T-helper 1 cell treated with Interleukin-12 subunit alpha and Interleukin-12 subunit beta and Interleukin-4 antibody, amounts not matched to agents 30 μg/mL and 1 μg/mL, for 36 hours (primary cell): ENCODE measurements around the gene OR2M7.
"Not testable (repeated sequence)": the region's sequence is repeated elsewhere in the genome, so short reads cannot be mapped to it uniquely, and the experiment has no call there.

Experiments
- H3K27ac Mint-ChIP-seq: one replicate; pipeline ENCODE4 v1.8.0; 2021; ENCODE audit warnings: mild to moderate bottlenecking, mixed read lengths
- H3K27me3 Mint-ChIP-seq: one replicate; pipeline ENCODE4 v1.8.0; 2021; ENCODE audit warnings: low read depth, mixed read lengths
- H3K36me3 Mint-ChIP-seq: one replicate; pipeline ENCODE4 v1.8.0; 2021; ENCODE audit warnings: low read depth, mixed read lengths
- H3K4me1 Mint-ChIP-seq: one replicate; pipeline ENCODE4 v1.8.0; 2021; ENCODE audit warnings: low read depth, mixed read lengths
- H3K4me3 Mint-ChIP-seq: one replicate; pipeline ENCODE4 v1.8.0; 2021; ENCODE audit warnings: mild to moderate bottlenecking, moderate library complexity, mixed read lengths
- H3K9me3 Mint-ChIP-seq: one replicate; pipeline ENCODE4 v1.8.0; 2021; ENCODE audit warnings: mixed read lengths

The OR2M7 gene, protein sequence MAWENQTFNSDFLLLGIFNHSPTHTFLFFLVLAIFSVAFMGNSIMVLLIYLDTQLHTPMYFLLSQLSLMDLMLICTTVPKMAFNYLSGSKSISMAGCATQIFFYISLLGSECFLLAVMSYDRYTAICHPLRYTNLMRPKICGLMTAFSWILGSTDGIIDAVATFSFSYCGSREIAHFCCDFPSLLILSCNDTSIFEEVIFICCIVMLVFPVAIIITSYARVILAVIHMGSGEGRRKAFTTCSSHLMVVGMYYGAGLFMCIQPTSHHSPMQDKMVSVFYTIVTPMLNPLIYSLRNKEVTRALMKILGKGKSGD

DNA sequence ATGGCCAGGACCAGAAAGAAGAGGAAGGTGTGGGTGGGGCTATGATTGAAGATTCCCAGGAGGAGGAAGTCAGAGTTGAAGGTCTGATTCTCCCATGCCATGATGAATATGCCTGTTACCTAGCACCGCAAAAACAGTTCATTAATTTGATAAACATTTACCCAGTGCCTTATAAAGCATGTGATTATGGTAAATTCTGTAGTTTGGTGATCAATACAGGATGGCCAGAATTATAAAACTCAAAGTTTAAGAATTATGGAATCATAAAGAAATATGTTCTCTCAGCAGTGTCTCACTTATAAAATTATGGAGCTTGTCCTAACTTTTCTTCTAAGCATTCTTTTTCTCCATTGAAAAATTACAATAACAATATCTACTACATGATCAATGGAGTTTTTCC, at the start of gene OR2M7:
TSS of gene OR2M7 (minus strand) at position 101 of the 400 bp plus-strand sequence. CDS start at position 101, 0 bp downstream.
- H3K4me1 Mint-ChIP-seq, result no peaks in the 10 kb centered on the region
- no peak within 1 kb of the TSS for H3K4me3 Mint-ChIP-seq
- no peak within 1 kb of the TSS for H3K27ac Mint-ChIP-seq
- no peaks in the 10 kb centered on the region for H3K36me3 Mint-ChIP-seq
- H3K9me3 Mint-ChIP-seq, result no peaks in the 10 kb centered on the region
- H3K27me3 Mint-ChIP-seq, result no peaks in the 10 kb centered on the region

GRCh38 chr1:248373761-248374160, 49.4 kb upstream of the OR2M7 start:
- H3K4me1 Mint-ChIP-seq, result no peaks in the 10 kb centered on the region
- no peaks in the 10 kb centered on the region for H3K27me3 Mint-ChIP-seq
- no peaks in the 10 kb centered on the region for H3K9me3 Mint-ChIP-seq
- H3K4me3 Mint-ChIP-seq, result no peak overlapping the region
- H3K36me3 Mint-ChIP-seq, result no peaks in the 10 kb centered on the region
- no peak overlapping the region for H3K27ac Mint-ChIP-seq

DNA sequence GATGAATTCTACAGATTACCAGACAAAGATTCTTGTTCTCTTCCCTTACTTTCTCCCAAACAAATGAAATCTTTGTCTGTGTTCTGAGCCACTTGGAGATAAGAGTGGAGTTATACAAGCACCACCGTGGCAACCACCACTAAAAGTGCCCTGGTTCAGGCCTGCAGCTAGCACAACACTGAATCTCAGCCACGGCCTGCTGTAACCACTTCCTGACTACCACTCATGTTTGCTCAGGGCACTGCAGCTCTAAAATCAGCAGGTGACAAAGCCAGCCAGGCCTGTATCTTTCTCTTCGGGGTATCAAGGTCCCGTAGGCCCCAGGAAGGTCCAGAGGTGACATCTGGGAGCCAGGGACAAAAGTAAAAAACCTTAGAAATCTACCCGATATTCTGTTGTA, 48.0 kb upstream of the OR2M7 start:
- H3K4me1 Mint-ChIP-seq, result no peaks in the 10 kb centered on the region
- H3K27me3 Mint-ChIP-seq, result no peaks in the 10 kb centered on the region
- H3K9me3 Mint-ChIP-seq, result no peaks in the 10 kb centered on the region
- H3K4me3 Mint-ChIP-seq, result no peak overlapping the region
- no peaks in the 10 kb centered on the region for H3K36me3 Mint-ChIP-seq
- H3K27ac Mint-ChIP-seq, result no peak overlapping the region

DNA sequence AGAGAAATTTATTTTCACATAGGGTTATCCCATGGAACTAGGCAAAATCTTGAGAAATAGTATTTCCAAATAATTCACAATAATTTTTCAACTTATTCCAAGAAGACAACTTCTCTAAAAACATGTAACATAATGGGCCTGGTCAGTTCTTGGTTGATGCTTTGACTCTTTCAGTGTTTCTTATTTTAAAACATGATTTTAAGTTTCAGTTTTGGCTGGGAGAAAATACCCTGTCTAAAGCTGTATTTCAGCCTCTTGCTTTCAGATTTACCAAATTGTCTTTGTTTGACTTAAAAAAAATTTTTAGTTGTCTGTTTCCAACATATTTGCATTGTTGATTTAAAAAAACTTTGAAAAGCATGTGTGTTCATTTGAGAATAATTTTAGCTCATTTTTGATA, 42.2 kb upstream of the OR2M7 start:
- Mint-ChIP-seq H3K4me1 (no peaks in the 10 kb centered on the region), H3K4me3 (no peak overlapping the region), H3K36me3 (no peaks in the 10 kb centered on the region), H3K9me3 (no peaks in the 10 kb centered on the region), H3K27ac (no peak overlapping the region), H3K27me3 (no peaks in the 10 kb centered on the region)

DNA sequence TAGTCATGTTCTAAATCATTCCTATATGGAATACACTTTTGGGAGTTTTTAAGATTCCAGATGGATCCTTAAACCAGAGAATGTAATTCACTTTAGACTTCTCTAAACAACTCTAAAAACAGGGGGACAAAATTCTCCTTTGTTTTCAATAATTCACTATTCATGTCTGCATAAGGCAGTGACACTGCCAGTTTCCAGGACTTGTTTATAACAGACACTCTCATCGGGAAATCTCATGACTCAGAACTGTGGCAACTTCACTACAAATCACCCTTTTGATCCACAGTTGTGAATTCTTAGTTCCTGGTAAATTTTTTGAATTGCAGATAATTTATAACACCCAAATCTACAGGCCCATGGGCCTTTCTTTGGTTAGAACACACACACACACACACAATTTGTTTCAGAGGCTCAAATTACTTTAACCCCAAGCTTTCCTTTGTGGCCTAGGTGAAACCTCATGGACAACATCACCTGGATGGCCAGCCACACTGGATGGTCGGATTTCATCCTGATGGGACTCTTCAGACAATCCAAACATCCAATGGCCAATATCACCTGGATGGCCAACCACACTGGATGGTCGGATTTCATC, 36.9 kb upstream of the OR2M7 start, which contains the start of gene OR2T4:
TSS of gene OR2T4 (plus strand) at position 545 of the 595 bp plus-strand sequence. CDS start at position 545, 0 bp downstream.
- Mint-ChIP-seq H3K4me3 (no peak within 1 kb of the TSS), H3K27ac (no peak within 1 kb of the TSS), H3K4me1 (no peaks in the 10 kb centered on the region), H3K9me3 (no peaks in the 10 kb centered on the region), H3K27me3 (no peaks in the 10 kb centered on the region), H3K36me3 (no peaks in the 10 kb centered on the region)

- Mint-ChIP-seq H3K9me3 (no peaks in the 10 kb centered on the region), H3K27me3 (no peaks in the 10 kb centered on the region), H3K4me3 (no peak overlapping the region), H3K4me1 (no peaks in the 10 kb centered on the region), H3K36me3 (no peaks in the 10 kb centered on the region), H3K27ac (no peak overlapping the region)
These were observed 35.0 kb upstream of the OR2M7 start for GRCh38 chr1:248359415-248359814.

- Mint-ChIP-seq H3K4me3 (no peak within 1 kb of the TSS), H3K9me3 (no peaks in the 10 kb centered on the region), H3K36me3 (no peaks in the 10 kb centered on the region), H3K4me1 (no peaks in the 10 kb centered on the region), H3K27me3 (no peaks in the 10 kb centered on the region), H3K27ac (no peak within 1 kb of the TSS)
These were observed 24.1 kb upstream of the OR2M7 start, which contains the start of gene OR14C36 for GRCh38 chr1:248348475-248348874. OR14C36 (plus strand) TSS chr1:248348775; CDS start chr1:248348775, 0 bp downstream.

DNA sequence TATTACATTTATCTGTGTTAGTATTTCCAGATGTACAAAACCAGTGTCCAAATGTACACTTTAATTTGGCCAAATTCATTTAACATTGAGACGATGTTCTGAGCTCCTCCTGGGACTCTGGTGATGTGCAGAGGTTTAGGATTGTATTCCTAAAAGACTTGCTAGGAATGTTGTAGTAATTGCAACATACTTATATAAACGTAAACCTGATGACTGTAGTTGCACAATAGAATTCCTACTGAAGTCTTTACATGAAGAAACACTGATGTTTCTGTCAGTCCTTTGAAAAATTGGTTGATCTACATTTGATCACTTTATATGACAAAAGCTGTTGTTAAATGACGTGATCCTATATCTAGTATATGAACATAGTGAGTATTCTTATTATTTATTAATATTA, 19.1 kb upstream of the OR2M7 start:
- Mint-ChIP-seq H3K4me3 (no peak overlapping the region), H3K36me3 (no peaks in the 10 kb centered on the region), H3K9me3 (no peaks in the 10 kb centered on the region), H3K27me3 (no peaks in the 10 kb centered on the region), H3K4me1 (no peaks in the 10 kb centered on the region), H3K27ac (no peak overlapping the region)

DNA sequence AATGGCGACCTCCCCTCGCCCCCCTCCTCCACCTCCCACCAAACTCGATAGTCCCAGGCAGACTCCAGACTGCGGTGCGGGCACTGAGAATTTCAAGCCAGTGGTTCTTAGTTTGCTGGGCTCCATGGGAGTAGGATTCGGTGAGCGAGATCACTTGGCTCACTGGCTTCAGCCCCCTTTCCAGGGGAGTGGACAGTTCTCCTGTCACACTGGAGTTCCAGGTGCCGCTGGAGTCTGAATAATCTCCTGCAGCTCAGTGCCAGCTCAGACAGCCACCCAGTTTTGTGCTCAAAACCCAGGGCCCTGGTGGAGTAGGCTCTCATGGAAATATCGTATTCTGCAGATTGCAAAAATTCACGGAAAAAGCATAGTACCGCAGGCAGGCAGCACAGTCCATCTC, 7.6 kb downstream of the OR2M7 start:
- Mint-ChIP-seq H3K27ac (no peak overlapping the region), H3K4me1 (no peaks in the 10 kb centered on the region), H3K4me3 (no peak overlapping the region), H3K36me3 (no peaks in the 10 kb centered on the region), H3K9me3 (peaks cover 9% of the 10 kb centered on the region), H3K27me3 (no peaks in the 10 kb centered on the region)

- H3K4me1 Mint-ChIP-seq, H3K27me3 Mint-ChIP-seq, H3K27ac Mint-ChIP-seq, H3K9me3 Mint-ChIP-seq, H3K36me3 Mint-ChIP-seq, H3K4me3 Mint-ChIP-seq: not testable (repeated sequence)
These were observed 17.6 kb downstream of the OR2M7 start for GRCh38 chr1:248306740-248307139.

GRCh38 chr1:248306103-248306502, 18.3 kb downstream of the OR2M7 start:
- Mint-ChIP-seq H3K4me1 (no peaks in the 10 kb centered on the region), H3K27me3 (no peaks in the 10 kb centered on the region), H3K27ac (no peak overlapping the region), H3K9me3 (no peaks in the 10 kb centered on the region), H3K4me3 (no peak overlapping the region), H3K36me3 (no peaks in the 10 kb centered on the region)

DNA sequence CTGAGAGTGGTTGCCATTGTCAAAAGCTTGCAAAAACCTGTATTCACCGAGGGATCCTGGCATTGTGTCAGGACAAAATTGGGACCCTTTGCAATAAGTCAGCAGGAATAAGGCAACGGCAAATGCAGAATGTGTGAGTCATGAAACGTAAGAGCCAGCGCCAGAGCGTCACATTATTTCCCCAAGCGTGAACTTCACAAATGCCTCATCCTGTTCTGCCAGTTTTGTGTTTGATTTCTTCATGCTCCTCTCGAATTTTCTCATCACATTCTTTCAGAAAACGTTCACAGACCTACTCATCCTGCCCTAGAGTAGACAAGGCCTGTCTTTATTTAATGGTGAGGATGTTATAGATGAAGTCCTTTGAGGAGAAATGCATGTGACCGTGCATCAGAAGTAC, 18.7 kb downstream of the OR2M7 start:
- H3K27me3 Mint-ChIP-seq, H3K36me3 Mint-ChIP-seq, H3K9me3 Mint-ChIP-seq, H3K4me1 Mint-ChIP-seq, H3K27ac Mint-ChIP-seq, H3K4me3 Mint-ChIP-seq: not testable (repeated sequence)

GRCh38 chr1:248303324-248303723, 21.0 kb downstream of the OR2M7 start, which contains the start of gene OR2T12:
OR2T12 (minus strand) TSS chr1:248303424; CDS start chr1:248295578, 7,846 bp downstream.
- Mint-ChIP-seq H3K9me3 (no peaks in the 10 kb centered on the region), H3K36me3 (no peaks in the 10 kb centered on the region), H3K27me3 (no peaks in the 10 kb centered on the region), H3K4me1 (no peaks in the 10 kb centered on the region), H3K4me3 (no peak within 1 kb of the TSS), H3K27ac (no peak within 1 kb of the TSS)

- Mint-ChIP-seq H3K9me3 (no peaks in the 10 kb centered on the region), H3K36me3 (no peaks in the 10 kb centered on the region), H3K27me3 (no peaks in the 10 kb centered on the region), H3K4me1 (no peaks in the 10 kb centered on the region), H3K27ac (no peak overlapping the region), H3K4me3 (no peak overlapping the region)
These were observed 36.0 kb downstream of the OR2M7 start for GRCh38 chr1:248288391-248288790.

GRCh38 chr1:248277876-248278275, 46.5 kb downstream of the OR2M7 start, which contains the start of gene OR2T33:
OR2T33 (minus strand) TSS chr1:248277976; CDS start chr1:248273814, 4,162 bp downstream.
- Mint-ChIP-seq H3K36me3 (no peaks in the 10 kb centered on the region), H3K4me3 (no peak within 1 kb of the TSS), H3K9me3 (no peaks in the 10 kb centered on the region), H3K27ac (no peak within 1 kb of the TSS), H3K27me3 (no peaks in the 10 kb centered on the region), H3K4me1 (no peaks in the 10 kb centered on the region)
